Type B pancreatic cell (in vitro differentiated cells): ENCODE measurements around the gene ZDHHC1. TPM values are rescaled to one million over a fixed set of nuclear protein-coding genes. Genes with fewer than 3 reads are reported as not detected.
A peak's percentile ranks its signal among the peaks of the same experiment; 100 is the strongest.

Source experiments
- DNase-seq: peaks from one replicate; pipeline ENCODE4 v3.0.0; 2021; ENCODE audit warnings: mixed read lengths; ENCODE audit not compliant: unreplicated experiment; ENCODE audit errors: extremely low spot score
- H3K27ac Mint-ChIP-seq: 2 replicates; pipeline ENCODE4 v1.8.0; 2021; ENCODE audit warnings: mild to moderate bottlenecking, mixed read lengths
- H3K27me3 Mint-ChIP-seq: 2 replicates; pipeline ENCODE4 v1.8.0; 2021; ENCODE audit warnings: mixed read lengths
- H3K36me3 Mint-ChIP-seq: 2 replicates; pipeline ENCODE4 v1.8.0; 2021; ENCODE audit warnings: mixed read lengths
- H3K4me1 Mint-ChIP-seq: one replicate; pipeline ENCODE4 v1.8.0; 2021; ENCODE audit warnings: mixed read lengths; ENCODE audit not compliant: unreplicated experiment
- H3K4me3 Mint-ChIP-seq: 2 replicates; pipeline ENCODE4 v1.8.0; 2021; ENCODE audit warnings: mild to moderate bottlenecking, mixed read lengths
- H3K9me3 Mint-ChIP-seq: 2 replicates; pipeline ENCODE4 v1.8.0; 2021; ENCODE audit warnings: mixed read lengths
- total RNA-seq: library from RNA; stranded (reverse); gene quantifications from 2 replicates; pipeline ENCODE4 v1.2.1, GENCODE V29; 2021; ENCODE audit warnings: low replicate concordance
- TF ChIP-seq, protein P1 (sequence below): fragments of 200-600 bp; sonication (generic); conservative IDR thresholded peaks from 2 replicates; pipeline ENCODE4 v1.5.0; 2021; ENCODE audit warnings: antibody characterized with exemption, mild to moderate bottlenecking

Gene ZDHHC1
- total RNA-seq, 1 donor from 2014 or later, result 11.3 TPM

DNA sequence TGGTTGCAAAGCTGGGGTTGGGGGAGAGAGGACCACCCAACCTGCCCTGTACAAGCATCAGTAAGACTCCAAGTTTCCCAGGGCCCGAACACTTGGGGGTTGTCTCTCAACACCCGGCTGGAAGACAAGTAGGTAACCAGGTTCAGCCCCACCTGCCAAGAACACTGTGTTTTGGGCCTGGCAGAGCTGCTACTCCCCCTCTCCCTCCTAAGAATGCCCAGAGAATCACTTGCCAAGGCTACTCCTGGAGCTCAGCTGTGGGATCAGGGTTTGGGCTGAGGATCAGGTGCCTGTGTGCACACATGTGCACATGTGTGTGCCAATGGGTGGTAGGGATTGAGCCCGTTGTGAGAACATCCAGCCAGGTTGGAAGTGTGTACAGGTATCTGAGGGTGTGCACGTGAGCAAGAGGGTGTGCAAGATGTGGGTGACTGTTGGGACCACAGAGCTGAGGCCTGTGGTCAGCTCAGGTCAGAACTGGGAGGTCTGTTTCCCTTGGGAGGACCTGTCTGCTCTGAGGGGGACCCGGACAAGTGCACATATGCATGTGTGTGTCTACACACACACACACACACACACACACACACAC, 16.9 kb upstream of the ZDHHC1 start:
- Mint-ChIP-seq H3K36me3 (peaks cover 3% of the 10 kb centered on the region), H3K27me3 (peaks cover 29% of the 10 kb centered on the region), H3K9me3 (no peaks in the 10 kb centered on the region), H3K4me1 (peaks cover 19% of the 10 kb centered on the region), H3K27ac (no peak overlapping the region), H3K4me3 (no peak overlapping the region)
- no peak for DNase-seq
- TF ChIP-seq, protein P1, sequence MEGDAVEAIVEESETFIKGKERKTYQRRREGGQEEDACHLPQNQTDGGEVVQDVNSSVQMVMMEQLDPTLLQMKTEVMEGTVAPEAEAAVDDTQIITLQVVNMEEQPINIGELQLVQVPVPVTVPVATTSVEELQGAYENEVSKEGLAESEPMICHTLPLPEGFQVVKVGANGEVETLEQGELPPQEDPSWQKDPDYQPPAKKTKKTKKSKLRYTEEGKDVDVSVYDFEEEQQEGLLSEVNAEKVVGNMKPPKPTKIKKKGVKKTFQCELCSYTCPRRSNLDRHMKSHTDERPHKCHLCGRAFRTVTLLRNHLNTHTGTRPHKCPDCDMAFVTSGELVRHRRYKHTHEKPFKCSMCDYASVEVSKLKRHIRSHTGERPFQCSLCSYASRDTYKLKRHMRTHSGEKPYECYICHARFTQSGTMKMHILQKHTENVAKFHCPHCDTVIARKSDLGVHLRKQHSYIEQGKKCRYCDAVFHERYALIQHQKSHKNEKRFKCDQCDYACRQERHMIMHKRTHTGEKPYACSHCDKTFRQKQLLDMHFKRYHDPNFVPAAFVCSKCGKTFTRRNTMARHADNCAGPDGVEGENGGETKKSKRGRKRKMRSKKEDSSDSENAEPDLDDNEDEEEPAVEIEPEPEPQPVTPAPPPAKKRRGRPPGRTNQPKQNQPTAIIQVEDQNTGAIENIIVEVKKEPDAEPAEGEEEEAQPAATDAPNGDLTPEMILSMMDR, result no peak

DNA sequence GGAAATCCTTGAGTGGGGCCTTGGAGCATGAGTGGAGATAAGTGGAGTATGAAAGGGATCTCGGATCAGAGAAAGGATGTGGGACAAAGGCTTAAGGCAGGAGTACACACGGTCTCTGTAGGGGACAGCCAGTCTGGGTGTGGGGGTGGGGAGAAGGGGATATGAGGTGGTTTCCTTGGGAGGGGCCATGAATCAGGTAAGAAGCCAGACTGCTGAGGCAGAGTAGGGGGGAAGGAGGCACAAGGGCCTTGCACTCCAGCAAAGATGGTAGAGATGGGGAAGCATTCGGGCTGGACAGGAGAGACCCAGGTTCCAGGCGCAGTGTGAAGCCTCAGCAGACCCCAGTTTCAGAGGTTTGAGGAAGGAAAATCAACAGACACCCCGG, 16.2 kb upstream of the ZDHHC1 start:
- no peak for DNase-seq
- TF ChIP-seq, protein P1, result no peak
- Mint-ChIP-seq H3K36me3 (peaks cover 3% of the 10 kb centered on the region), H3K27ac (peak overlapping the region; percentile 73), H3K4me1 (peaks cover 19% of the 10 kb centered on the region), H3K4me3 (peak overlapping the region; percentile 84), H3K9me3 (no peaks in the 10 kb centered on the region), H3K27me3 (peaks cover 33% of the 10 kb centered on the region)

DNA sequence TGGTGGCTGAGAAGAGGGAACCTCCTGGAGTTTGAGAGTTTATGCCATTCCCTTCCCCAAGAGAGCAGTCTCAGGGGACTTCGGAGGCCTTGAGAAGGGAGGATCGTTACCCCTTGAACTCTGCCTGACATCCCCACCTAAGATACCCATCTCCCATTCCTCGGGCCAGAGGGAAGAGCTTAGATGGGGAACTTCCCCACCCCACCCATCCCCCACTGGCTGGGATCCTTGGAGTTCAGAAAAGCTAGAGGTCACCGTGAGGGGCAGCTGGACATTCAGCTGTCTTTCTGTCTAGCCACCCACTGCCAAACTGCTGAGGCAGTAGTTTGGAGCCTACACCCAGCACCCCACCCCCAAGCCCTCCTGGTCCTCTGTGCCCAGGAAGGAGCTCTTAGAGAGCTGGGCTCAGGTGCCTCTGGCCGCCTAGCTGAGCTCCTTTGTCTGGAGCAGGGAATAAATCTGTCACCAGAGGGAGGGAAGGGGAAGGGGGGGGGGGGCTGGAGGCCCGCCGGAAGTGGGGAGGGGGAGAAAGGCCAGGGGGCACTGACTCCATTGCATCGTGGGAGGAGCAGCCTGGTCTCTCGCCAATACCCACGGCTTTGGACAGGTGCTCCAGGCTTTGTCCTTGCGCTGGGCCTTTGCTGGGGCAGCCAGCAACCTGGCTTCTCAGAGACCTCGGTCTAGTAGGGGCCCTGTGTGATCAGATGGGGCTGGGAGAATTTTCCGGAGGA, 15.7 kb upstream of the ZDHHC1 start:
- Mint-ChIP-seq H3K27me3 (peaks cover 36% of the 10 kb centered on the region), H3K27ac (peak overlapping the region; percentile 73), H3K9me3 (no peaks in the 10 kb centered on the region), H3K36me3 (peaks cover under 1% of the 10 kb centered on the region), H3K4me1 (peaks cover 19% of the 10 kb centered on the region), H3K4me3 (peak overlapping the region; percentile 84)
- DNase-seq, result no peak
- TF ChIP-seq, protein P1, result no peak

DNA sequence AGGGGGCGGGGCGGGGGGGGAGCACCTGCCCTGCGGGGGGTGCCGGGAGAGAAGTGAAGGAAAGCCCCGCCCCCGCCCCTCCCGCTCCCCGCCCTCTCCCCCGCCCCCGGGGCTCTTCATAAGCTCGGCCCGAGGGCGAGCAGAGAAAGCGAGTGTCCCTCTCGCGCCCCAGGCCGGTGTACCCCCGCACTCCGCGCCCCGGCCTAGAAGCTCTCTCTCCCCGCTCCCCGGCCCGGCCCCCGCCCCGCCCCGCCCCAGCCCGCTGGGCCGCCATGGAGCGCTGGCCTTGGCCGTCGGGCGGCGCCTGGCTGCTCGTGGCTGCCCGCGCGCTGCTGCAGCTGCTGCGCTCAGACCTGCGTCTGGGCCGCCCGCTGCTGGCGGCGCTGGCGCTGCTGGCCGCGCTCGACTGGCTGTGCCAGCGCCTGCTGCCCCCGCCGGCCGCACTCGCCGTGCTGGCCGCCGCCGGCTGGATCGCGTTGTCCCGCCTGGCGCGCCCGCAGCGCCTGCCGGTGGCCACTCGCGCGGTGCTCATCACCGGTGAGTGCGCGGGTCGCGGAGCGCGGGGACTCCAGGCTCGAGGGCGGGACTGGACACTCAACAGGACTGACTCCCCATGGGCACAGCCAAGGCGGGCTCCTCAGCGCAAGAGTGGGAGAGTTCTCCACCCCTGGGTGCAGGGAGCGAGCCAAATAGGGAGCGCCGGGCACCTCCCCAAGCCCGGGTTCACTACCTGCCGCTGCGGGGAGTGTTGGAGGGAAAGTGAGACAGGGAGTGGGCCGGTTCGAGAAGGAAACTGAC, 14.9 kb upstream of the ZDHHC1 start, which contains the start of gene HSD11B2:
TSS of gene HSD11B2 (plus strand) at position 145 of the 798 bp plus-strand sequence. CDS start at position 273, 128 bp downstream.
- no peaks in the 10 kb centered on the region for H3K36me3 Mint-ChIP-seq
- peak within 1 kb of the TSS; percentile 86 for H3K4me3 Mint-ChIP-seq
- peak within 1 kb of the TSS; percentile 62 for H3K27ac Mint-ChIP-seq
- peaks cover 19% of the 10 kb centered on the region for H3K4me1 Mint-ChIP-seq
- DNase-seq, result no peak
- TF ChIP-seq, protein P1, result no peak
- peaks cover 41% of the 10 kb centered on the region for H3K27me3 Mint-ChIP-seq
- H3K9me3 Mint-ChIP-seq, result no peaks in the 10 kb centered on the region

DNA sequence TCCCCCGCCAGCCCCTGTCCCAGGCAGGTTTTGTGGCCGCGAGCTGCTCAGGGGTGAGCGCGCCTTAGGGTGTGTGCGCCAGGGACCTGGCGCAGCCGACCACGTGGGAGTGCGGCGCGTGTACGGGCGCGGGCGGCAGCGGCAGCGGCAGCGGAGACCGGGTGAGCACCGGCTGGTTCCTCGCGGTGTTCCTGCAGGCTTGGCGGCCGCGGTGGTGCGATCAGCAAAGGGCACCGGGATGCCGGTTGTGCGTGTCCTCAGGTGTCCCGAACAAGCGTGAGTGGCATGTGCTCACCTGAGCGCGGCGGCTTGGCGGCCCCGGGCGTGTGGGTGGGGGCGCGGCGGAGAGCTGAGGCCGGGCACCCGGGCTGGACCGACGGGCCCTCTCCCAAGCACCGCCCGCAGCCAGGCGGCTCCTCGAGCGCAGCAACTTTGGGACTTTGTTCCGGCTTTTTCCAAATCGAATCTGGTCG, 14.3 kb upstream of the ZDHHC1 start:
- Mint-ChIP-seq H3K27me3 (peaks cover 43% of the 10 kb centered on the region), H3K4me3 (peak overlapping the region; percentile 86), H3K27ac (peak overlapping the region; percentile 62), H3K4me1 (peaks cover 21% of the 10 kb centered on the region), H3K36me3 (no peaks in the 10 kb centered on the region), H3K9me3 (no peaks in the 10 kb centered on the region)
- no peak for DNase-seq
- TF ChIP-seq, protein P1, result no peak
